ENCODE data around the gene TSR2.

The TSR2 gene

GRCh38 chrX:54494166-54494988, 54.2 kb downstream of the TSR2 start:
- Mint-ChIP-seq H3K27me3 (peaks cover 51% of the 10 kb centered on the region), H3K27ac (no peak overlapping the region)
- no peak for DNase-seq

More at GRCh38 chrX:54494166-54494988, 54.2 kb downstream of the TSR2 start:
- H3K36me3 Mint-ChIP-seq (ENCODE audit: low read depth): no peaks in the 10 kb centered on the region
- H3K9me3 Mint-ChIP-seq: no peaks in the 10 kb centered on the region
- no peaks in the 10 kb centered on the region for H3K4me1 Mint-ChIP-seq (ENCODE audit: low read depth)
- H3K4me3 Mint-ChIP-seq: no peak overlapping the region

Measured in activated T-cell treated with anti-CD3 and anti-CD28 coated beads, Interleukin-2, amount 50 U/mL, for 24 hours (primary cell).